GM12878 (cell line): ENCODE data around the gene COL9A3. TPM values are rescaled to one million over a fixed set of nuclear protein-coding genes. Genes with fewer than 3 reads are reported as not detected.

ENCODE experiments used
- ATAC-seq: fragments of 200-7000 bp; cut with Tn5 transposase; 3 replicates; pipeline ENCODE4 v1.9.1; 2020; ENCODE audit warnings: mild to moderate bottlenecking, moderate library complexity
- BruUV-seq: library from RNA; stranded (reverse); fragments of 400-500 nt; replicated peaks from 2 replicates; lab custom pipeline; 2021; lab: Mats Ljungman, UMichigan
- CTCF ChIA-PET: fragments of 300-600 bp; sonication (Branson Sonifier 250); formaldehyde crosslinking; extraction: SDS; loops from one replicate; lab custom pipeline; 2021; ENCODE audit warnings: inconsistent platforms; lab: Yijun Ruan, JAX
- POLR2A ChIA-PET: fragments of 350-600 bp; formaldehyde crosslinking; extraction: SDS; loops from one replicate; lab custom pipeline; 2021; ENCODE audit warnings: inconsistent platforms; lab: Charles Lee
- RAD21 ChIA-PET: fragments of 300-600 bp; sonication (Branson Sonifier 250); formaldehyde crosslinking; loops from one replicate; lab custom pipeline; 2023; ENCODE audit warnings: antibody characterized with exemption; ENCODE audit not compliant: unreplicated experiment; lab: Charles Lee
- SMC1A ChIA-PET: fragments of 300-600 bp; sonication (Branson Sonifier 250); formaldehyde crosslinking; loops from one replicate; lab custom pipeline; 2023; ENCODE audit not compliant: unreplicated experiment, uncharacterized antibody; lab: Charles Lee
- DNase-seq: peaks from one replicate; pipeline ENCODE4 v3.0.0-alpha.2; 2011; ENCODE audit warnings: low read depth, low spot score
- FAIRE-seq: peaks from 3 replicates; lab custom pipeline; 2011; peaks lifted over from hg19 to GRCh38; lab: Jason Lieb, UNC
- H2AFZ ChIP-seq: 2 replicates; pipeline ENCODE4 v1.6.0; 2011; ENCODE audit warnings: low read depth, low read length, control low read depth; ENCODE audit not compliant: control insufficient read depth
- H3K27ac ChIP-seq: 2 replicates; pipeline ENCODE4 v1.5.1; 2011; ENCODE audit warnings: control low read depth; ENCODE audit not compliant: control insufficient read depth, insufficient read depth
- H3K27me3 ChIP-seq, 2 experiments: replicated peaks in 1 of 2; 2 replicates each; pipeline versions ENCODE4 v1.6.0 to v1.6.1; 2011; ENCODE audit warnings: low read length in 1 of 2; ENCODE audit not compliant: control insufficient read depth in 2 of 2, insufficient read depth in 2 of 2
- H3K36me3 ChIP-seq, 2 experiments: 2 replicates each; pipeline ENCODE4 v1.5.1; 2011; ENCODE audit warnings: low read length in 1 of 2; ENCODE audit not compliant: control insufficient read depth in 2 of 2, insufficient read depth in 2 of 2
- H3K4me1 ChIP-seq: 2 replicates; pipeline ENCODE4 v1.6.1; 2011; ENCODE audit warnings: mild to moderate bottlenecking, low read length, moderate library complexity, mixed read lengths; ENCODE audit not compliant: control insufficient read depth, insufficient read depth
- H3K4me2 ChIP-seq: 2 replicates; pipeline ENCODE4 v1.6.0; 2011; ENCODE audit warnings: control low read depth; ENCODE audit not compliant: control insufficient read depth, insufficient read depth
- H3K4me3 ChIP-seq: fragments of 200-600 bp; sonication (generic); 2 replicates; pipeline ENCODE4 v1.5.1; 2016
- H3K79me2 ChIP-seq: 2 replicates; pipeline ENCODE4 v1.6.0; 2011; ENCODE audit warnings: low read length; ENCODE audit not compliant: control insufficient read depth, insufficient read depth
- H3K9ac ChIP-seq: 2 replicates; pipeline ENCODE4 v1.8.0; 2011; ENCODE audit warnings: low read length, control low read depth, mixed read lengths; ENCODE audit not compliant: control insufficient read depth, insufficient read depth
- H3K9me3 ChIP-seq: replicated peaks from 3 replicates; pipeline ENCODE4 v1.5.1; 2011; ENCODE audit warnings: mild to moderate bottlenecking, low read length; ENCODE audit not compliant: control insufficient read depth, insufficient read depth
- H4K20me1 ChIP-seq: 2 replicates; pipeline ENCODE4 v1.6.0; 2011; ENCODE audit not compliant: control insufficient read depth, insufficient read depth
- BACH1 ChIP-seq: fragments of 450-650 bp; IDR thresholded peaks from 2 replicates; pipeline ENCODE4 v1.6.1; 2017; ENCODE audit warnings: mild to moderate bottlenecking, borderline replicate concordance
- JUNB ChIP-seq: IDR thresholded peaks from 2 replicates; pipeline ENCODE4 v1.6.1; 2016; ENCODE audit warnings: antibody characterized with exemption, mild to moderate bottlenecking
- KDM1A ChIP-seq: fragments of 200-600 bp; sonication (generic); IDR thresholded peaks from 2 replicates; pipeline ENCODE4 v1.6.1; 2016; ENCODE audit warnings: borderline replicate concordance
- MEF2B ChIP-seq: fragments of 450-650 bp; IDR thresholded peaks from 2 replicates; pipeline ENCODE4 v1.6.1; 2018; ENCODE audit warnings: mild to moderate bottlenecking, moderate library complexity; ENCODE audit not compliant: partially characterized antibody, poor library complexity, severe bottlenecking
- RAD21 ChIP-seq: IDR thresholded peaks from 2 replicates; pipeline ENCODE4 v1.6.1; 2011; ENCODE audit warnings: mild to moderate bottlenecking, low read depth, low read length, moderate library complexity; ENCODE audit not compliant: insufficient read depth
- REST ChIP-seq: IDR thresholded peaks from 2 replicates; pipeline ENCODE4 v1.6.1; 2012; ENCODE audit warnings: mild to moderate bottlenecking, low read depth, low read length
- ZNF217 ChIP-seq: fragments of 450-650 bp; IDR thresholded peaks from 2 replicates; pipeline ENCODE4 v1.6.1; 2017; ENCODE audit warnings: antibody characterized with exemption, mild to moderate bottlenecking
- WGBS: methylation state at CpG from one replicate; pipeline ENCODE4 v1.1.6; 2016; ENCODE audit warnings: low lambda C conversion rate; ENCODE audit not compliant: insufficient replicate concordance, insufficient coverage; ENCODE audit errors: missing lambda C conversion rate; 5-methylcytosine and 5-hydroxymethylcytosine counted together
- in situ Hi-C: fragments of 300-500 bp; cut with MboI; formaldehyde crosslinking; loops from 9 replicates; pipeline ENCODE4 v1.14.3; 2018; ENCODE audit warnings: mixed read lengths
- intact Hi-C: fragments of 100-400 bp; cut with micrococcal nuclease; formaldehyde crosslinking; loops from one replicate; pipeline ENCODE4 v1.14.2; 2022; ENCODE audit not compliant: unreplicated experiment
- polyA plus RNA-seq, 11 experiments: library from polyadenylated mRNA; depleted of rRNA in 4 of 11; unstranded in 6 of 11; stranded (reverse) in 5 of 11; fragments of >200 nt; fragmentation: Nextera tagmentation in 4 of 11; fragmentation: Illumina TruSeq in 1 of 11; extraction: Ambion mirVana in 4 of 11; extraction: Trizol in 1 of 11; gene quantifications; 1 replicate in 1 of 11; 2 replicates in 10 of 11; pipeline versions ENCODE4 v1.2.1 to v1.2.3, GENCODE V29; 2011 to 2016; ENCODE audit warnings: inconsistent platforms in 2 of 11, missing spikeins in 2 of 11, low read depth in 1 of 11
- total RNA-seq, 4 experiments: library from RNA; depleted of rRNA in 3 of 4; stranded (reverse); fragments of >200 nt in 3 of 4; fragmentation: Illumina TruSeq in 1 of 4; extraction: Trizol in 1 of 4; gene quantifications; 2 replicates each; pipeline versions ENCODE4 v1.2.1 to v1.2.3, GENCODE V29; 2013 to 2021
- TF ChIP-seq, protein P1 (sequence below): IDR thresholded peaks from 2 replicates; pipeline ENCODE4 v1.6.1; 2011; ENCODE audit warnings: borderline replicate concordance, low read depth, mild to moderate bottlenecking, moderate library complexity, mixed read lengths, low read length; ENCODE audit not compliant: insufficient read depth; ENCODE audit errors: extremely low read length
- TF ChIP-seq, protein P2 (sequence below): fragments of 450-650 bp; IDR thresholded peaks from 2 replicates; pipeline ENCODE4 v1.6.1; 2017; ENCODE audit warnings: mild to moderate bottlenecking, low read depth, inconsistent platforms; ENCODE audit not compliant: poor library complexity, severe bottlenecking
- TF ChIP-seq, protein P3 (sequence below): fragments of 450-650 bp; formaldehyde crosslinking; IDR thresholded peaks from 2 replicates; pipeline ENCODE4 v1.5.0; 2022; ENCODE audit warnings: mild to moderate bottlenecking, missing genetic modification characterization

COL9A3 gene
- total and polyA plus RNA-seq, 10 of the 15 experiments (the other 5 are each of a cell fraction or from before 2014, with no cell fraction given) = 0.09 to 1.7 (median 0.63) TPM; not detected in 1

- peaks cover 25% of the 10 kb centered on the region for H3K79me2 ChIP-seq
- CTCF ChIA-PET = interaction anchor here (0.5 to 4.4 kb wide), 22 partner anchors 13 to 398 kb away, joined by 3 to 43 read pairs (median 4); partner anchors contain the start of gene MRGBP
- TF ChIP-seq ZNF217 (no peak), RAD21 (peak; percentile 74), JUNB (no peak), MEF2B (no peak), BACH1 (no peak), KDM1A (no peak), REST (no peak)
- TF ChIP-seq, protein P1, sequence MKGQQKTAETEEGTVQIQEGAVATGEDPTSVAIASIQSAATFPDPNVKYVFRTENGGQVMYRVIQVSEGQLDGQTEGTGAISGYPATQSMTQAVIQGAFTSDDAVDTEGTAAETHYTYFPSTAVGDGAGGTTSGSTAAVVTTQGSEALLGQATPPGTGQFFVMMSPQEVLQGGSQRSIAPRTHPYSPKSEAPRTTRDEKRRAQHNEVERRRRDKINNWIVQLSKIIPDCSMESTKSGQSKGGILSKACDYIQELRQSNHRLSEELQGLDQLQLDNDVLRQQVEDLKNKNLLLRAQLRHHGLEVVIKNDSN = no peak
- TF ChIP-seq, protein P2, sequence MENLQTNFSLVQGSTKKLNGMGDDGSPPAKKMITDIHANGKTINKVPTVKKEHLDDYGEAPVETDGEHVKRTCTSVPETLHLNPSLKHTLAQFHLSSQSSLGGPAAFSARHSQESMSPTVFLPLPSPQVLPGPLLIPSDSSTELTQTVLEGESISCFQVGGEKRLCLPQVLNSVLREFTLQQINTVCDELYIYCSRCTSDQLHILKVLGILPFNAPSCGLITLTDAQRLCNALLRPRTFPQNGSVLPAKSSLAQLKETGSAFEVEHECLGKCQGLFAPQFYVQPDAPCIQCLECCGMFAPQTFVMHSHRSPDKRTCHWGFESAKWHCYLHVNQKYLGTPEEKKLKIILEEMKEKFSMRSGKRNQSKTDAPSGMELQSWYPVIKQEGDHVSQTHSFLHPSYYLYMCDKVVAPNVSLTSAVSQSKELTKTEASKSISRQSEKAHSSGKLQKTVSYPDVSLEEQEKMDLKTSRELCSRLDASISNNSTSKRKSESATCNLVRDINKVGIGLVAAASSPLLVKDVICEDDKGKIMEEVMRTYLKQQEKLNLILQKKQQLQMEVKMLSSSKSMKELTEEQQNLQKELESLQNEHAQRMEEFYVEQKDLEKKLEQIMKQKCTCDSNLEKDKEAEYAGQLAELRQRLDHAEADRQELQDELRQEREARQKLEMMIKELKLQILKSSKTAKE = no peak
- TF ChIP-seq, protein P3, sequence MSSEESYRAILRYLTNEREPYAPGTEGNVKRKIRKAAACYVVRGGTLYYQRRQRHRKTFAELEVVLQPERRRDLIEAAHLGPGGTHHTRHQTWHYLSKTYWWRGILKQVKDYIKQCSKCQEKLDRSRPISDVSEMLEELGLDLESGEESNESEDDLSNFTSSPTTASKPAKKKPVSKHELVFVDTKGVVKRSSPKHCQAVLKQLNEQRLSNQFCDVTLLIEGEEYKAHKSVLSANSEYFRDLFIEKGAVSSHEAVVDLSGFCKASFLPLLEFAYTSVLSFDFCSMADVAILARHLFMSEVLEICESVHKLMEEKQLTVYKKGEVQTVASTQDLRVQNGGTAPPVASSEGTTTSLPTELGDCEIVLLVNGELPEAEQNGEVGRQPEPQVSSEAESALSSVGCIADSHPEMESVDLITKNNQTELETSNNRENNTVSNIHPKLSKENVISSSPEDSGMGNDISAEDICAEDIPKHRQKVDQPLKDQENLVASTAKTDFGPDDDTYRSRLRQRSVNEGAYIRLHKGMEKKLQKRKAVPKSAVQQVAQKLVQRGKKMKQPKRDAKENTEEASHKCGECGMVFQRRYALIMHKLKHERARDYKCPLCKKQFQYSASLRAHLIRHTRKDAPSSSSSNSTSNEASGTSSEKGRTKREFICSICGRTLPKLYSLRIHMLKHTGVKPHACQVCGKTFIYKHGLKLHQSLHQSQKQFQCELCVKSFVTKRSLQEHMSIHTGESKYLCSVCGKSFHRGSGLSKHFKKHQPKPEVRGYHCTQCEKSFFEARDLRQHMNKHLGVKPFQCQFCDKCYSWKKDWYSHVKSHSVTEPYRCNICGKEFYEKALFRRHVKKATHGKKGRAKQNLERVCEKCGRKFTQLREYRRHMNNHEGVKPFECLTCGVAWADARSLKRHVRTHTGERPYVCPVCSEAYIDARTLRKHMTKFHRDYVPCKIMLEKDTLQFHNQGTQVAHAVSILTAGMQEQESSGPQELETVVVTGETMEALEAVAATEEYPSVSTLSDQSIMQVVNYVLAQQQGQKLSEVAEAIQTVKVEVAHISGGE (CRISPR knock-in tag) = no peak
These were observed 8.5 kb upstream of the COL9A3 start for GRCh38 chr20:62808211-62808865.

More at GRCh38 chr20:62808211-62808865, 8.5 kb upstream of the COL9A3 start:
- intact Hi-C loops (loop anchor here (1.0 to 5.0 kb wide), 3 partner anchors 140 to 306 kb away; no protein-coding TSS in a partner anchor), in situ Hi-C loops (no loop called here)
- Histone ChIP-seq H3K9ac (no peak overlapping the region), H3K27me3 (no peaks in the 10 kb centered on the region), H3K4me3 (no peak overlapping the region), H4K20me1 (no peaks in the 10 kb centered on the region), H3K4me1 (peaks cover 18% of the 10 kb centered on the region), H2AFZ (no peak overlapping the region), H3K4me2 (peak overlapping the region; percentile 44), H3K36me3 (peaks cover 12 to 35% of the 10 kb centered on the region in 2 experiments; a peak in 3 of 4 replicates), H3K27ac (no peak overlapping the region), H3K9me3 (no peaks in the 10 kb centered on the region)
- DNase-seq (no peak), ATAC-seq (peak; percentile 77), FAIRE-seq (peak; percentile 75)
- ChIA-PET SMC1A (interaction anchor here (0.7 to 1.4 kb wide), 7 partner anchors 11 to 532 kb away, joined by 3 to 4 read pairs (median 3); no protein-coding TSS in a partner anchor), POLR2A (interaction anchor here (0.6 to 1.6 kb wide), 4 partner anchors 14 to 641 kb away, joined by 3 to 6 read pairs (median 4); no protein-coding TSS in a partner anchor), RAD21 (interaction anchor here (0.7 to 1.6 kb wide), 5 partner anchors 12 to 123 kb away, joined by 3 to 6 read pairs (median 5); partner anchors contain the start of gene MRGBP)
- WGBS = 19% methylated on average over 21 of the region's 21 CpGs
- no TSS peak for BruUV-seq
